HuH-7.5 (cell line): Measurements from ENCODE around the gene AMPH.

Experiments
- DNase-seq: peaks from one replicate; pipeline ENCODE4 v3.0.0; 2011; ENCODE audit warnings: low spot score

Gene AMPH

GRCh38 chr7:38630720-38631673 lies at the start of gene AMPH:
TSS of gene AMPH (minus strand) at chr7:38631373. CDS start at chr7:38631351, 22 bp downstream.
- peak; percentile 12 for DNase-seq

- no peak for DNase-seq
Observed at GRCh38 chr7:38679419-38679818, 48.2 kb upstream of the AMPH start.

- no peak for DNase-seq
Observed at GRCh38 chr7:38678698-38679054, 47.5 kb upstream of the AMPH start.

DNA sequence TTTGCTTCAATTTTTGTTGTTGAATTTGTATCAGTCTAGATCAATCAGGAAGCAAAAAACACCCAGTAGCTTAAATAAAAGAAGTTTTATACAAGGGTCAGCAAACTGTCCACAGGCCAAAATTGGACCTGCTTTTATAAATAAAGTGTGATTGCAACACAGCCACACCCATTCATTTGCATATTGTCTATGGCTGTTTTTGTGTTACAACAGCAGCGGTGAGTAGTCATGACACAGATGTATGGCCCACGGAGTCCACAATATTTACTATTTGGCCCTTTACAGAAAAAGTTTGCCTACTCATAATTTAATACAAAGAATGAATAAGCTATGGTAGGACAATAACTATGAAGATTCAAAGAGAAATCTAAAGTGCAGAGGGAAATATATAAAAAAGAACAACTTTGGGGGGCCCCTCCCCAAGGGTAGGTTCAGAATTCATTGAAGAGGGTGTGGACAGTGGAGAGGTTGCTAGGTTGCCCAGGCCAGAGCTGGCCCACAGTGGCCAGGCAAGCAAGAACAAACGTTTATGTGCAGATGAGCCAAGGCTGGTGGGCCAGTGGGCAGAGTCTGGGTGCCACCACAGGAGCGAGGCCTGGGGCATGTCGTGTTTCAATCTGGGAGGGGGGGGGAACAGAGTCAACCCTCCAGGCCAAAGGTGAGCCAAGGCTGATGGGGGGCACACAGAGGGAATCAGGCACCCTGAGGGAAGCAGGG lies 47.0 kb upstream of the AMPH start:
- no peak for DNase-seq

DNA sequence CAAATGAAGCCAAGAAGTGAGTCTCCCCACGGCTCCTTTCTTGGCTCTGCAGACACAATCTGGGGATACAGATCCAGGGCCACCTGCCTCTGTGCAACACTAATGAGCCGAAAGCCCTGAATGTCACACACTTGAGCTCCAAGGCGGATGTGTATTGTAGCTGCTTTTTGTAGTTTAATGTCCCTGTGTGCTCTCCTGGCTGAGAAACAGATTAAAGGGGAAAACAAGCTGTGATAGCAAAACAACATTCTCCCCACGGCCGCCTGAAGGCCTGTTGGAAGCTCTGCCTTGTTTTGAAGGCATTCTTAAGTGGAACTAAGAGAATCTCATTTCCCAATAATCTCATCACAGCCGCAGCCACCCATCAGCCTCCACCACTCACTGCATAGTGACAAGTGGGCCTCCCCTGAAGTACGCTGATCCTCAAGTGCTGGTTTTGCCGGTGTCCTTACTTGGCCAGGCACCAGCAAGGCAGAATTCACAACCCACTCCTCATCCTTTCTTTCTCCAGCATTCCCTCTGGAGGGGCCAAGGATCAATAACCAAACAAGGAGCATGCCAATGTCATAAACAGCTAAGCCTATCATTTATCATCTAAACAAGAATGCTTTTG lies 44.4 kb upstream of the AMPH start:
- no peak for DNase-seq

GRCh38 chr7:38674513-38674912 lies 43.3 kb upstream of the AMPH start:
- DNase-seq: no peak

GRCh38 chr7:38673795-38674194 lies 42.6 kb upstream of the AMPH start:
- no peak for DNase-seq

GRCh38 chr7:38671911-38672905 lies 41.0 kb upstream of the AMPH start:
- DNase-seq: no peak

DNA sequence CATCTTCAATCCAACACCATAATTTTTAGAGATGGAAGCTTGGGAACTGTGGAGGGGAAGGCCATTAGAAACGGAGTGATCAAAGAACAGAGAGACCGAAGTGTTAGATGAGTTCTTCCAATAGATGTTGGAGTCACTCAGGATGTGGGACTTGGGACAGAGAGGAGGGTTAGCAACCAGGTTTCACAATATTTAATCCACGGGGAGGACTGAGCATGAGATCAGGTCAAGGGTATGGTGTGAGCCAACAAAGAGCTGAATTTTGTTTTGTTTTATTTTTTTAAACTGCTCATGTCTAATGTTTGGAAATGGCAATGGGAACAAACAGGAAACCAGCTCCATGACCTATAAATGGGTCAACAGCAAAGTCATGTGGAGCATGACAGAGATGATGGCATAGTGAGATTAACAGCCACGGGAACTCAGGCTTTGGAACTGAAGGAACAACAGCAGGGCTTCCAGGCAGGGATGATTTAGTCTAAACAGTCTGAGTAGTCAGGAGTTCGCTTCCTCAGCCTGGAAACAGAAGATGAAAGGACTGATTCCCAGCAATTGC lies 38.9 kb upstream of the AMPH start:
- DNase-seq: no peak

DNA sequence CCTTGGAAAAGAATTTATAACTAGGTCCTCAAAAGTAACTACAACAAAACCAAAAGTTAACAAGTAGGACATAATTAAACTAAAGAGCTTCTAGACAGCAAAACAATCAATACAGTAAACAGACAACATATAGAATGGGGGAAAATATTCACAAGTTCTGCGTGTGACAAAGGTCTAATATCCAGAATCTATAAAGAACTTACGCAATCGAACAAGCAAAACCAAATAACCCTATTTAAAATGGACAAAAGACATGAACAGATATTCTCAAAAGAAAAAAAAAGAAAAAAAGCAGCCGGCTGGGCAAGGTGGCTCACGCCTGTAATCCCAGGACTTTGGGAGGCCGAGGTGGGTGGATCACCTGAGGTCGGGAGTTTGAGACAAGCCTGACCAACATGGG lies 33.8 kb upstream of the AMPH start:
- no peak for DNase-seq

DNA sequence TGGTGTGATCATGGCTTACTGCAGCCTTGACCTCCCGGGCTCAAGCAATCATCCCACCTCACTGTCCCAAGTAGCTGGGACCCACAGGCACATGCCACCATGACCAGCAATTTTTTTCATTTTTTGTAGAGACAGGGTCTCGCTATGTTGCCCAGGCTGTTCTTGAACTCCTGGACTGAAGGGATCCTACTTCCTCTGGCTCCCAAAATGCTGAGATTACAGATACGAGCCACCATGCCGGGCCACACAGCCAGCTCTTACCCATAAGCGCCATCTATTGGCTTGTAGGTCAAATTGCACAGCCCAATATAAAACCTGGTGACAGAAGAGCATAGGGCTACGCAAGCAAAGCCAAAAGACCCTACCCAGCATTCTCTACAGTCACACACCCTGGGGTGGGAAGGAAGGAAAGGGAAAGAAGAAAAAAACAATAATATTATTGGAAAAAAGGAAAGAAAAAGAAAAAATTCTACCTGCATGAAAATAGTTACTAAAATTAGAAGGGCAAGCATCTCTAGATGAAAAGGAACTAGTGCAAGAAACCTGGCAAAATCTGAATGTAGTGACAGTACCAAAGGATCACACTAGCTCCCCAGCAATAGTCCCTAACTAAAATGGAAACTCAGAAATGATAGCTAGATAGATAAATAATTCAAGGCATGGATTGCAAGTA lies 29.4 kb upstream of the AMPH start:
- DNase-seq: peak; percentile 27

GRCh38 chr7:38659931-38660330 lies 28.8 kb upstream of the AMPH start:
- no peak for DNase-seq

DNA sequence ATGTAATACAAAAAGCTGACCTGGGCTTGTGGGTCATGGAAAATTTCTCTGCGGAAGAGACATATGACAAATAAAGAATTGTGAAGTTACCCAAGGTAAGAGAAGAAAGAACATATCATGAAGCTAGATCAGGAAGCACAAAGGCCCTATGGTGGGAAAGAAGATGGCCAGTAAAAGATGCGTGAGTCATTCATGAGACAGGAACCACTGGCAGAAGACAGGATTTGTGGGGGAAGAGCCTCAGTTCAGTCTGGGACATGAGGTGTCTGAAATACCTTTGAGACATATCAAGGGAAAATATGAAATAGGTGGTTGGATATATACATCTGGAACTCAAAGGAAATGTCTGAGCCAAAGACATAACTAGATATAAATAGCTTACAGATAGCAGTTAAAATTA lies 27.7 kb upstream of the AMPH start:
- DNase-seq: no peak

GRCh38 chr7:38656968-38657367 lies 25.8 kb upstream of the AMPH start:
- DNase-seq: no peak

- DNase-seq: no peak
Observed at GRCh38 chr7:38655833-38656774, 24.9 kb upstream of the AMPH start.

- DNase-seq: no peak
Observed at GRCh38 chr7:38637957-38638356, 6.8 kb upstream of the AMPH start.

GRCh38 chr7:38632411-38632810 lies 1.2 kb upstream of the AMPH start:
- no peak for DNase-seq

- no peak for DNase-seq
Observed at GRCh38 chr7:38629651-38630510, 1.3 kb downstream of the AMPH start.
